SU-DHL-6 (cell line): ENCODE data around the gene GRK2.

Experiments
- CTCF ChIP-seq: fragments of 200-600 bp; sonication (generic); IDR thresholded peaks from one replicate; pipeline ENCODE4 v1.5.1; 2017; ENCODE audit warnings: antibody characterized with exemption, mild to moderate bottlenecking, low read length, moderate library complexity; ENCODE audit not compliant: insufficient read depth, poor library complexity, severe bottlenecking
- EZH2phosphoT487 ChIP-seq: fragments of 200-600 bp; sonication (generic), shearing (Covaris generic); conservative IDR thresholded peaks from 2 replicates; pipeline ENCODE4 v1.6.1; 2018; ENCODE audit warnings: mild to moderate bottlenecking, antibody characterized with exemption, low read length, moderate library complexity, mixed read lengths

- TF ChIP-seq EZH2phosphoT487, result no peak
- no peak for TF ChIP-seq CTCF
Measured at GRCh38 chr11:67252831-67253239, 13.4 kb upstream of the GRK2 start.
